NCI-H524 treated with DMSO at 0.1 percent for 48 hours (cell line): ENCODE measurements around the gene PCDHGB4.
"Not testable (repeated sequence)": the region's sequence is repeated elsewhere in the genome, so short reads cannot be mapped to it uniquely, and the experiment has no call there.

Source experiments
- DNase-seq: peaks from one replicate; lab custom pipeline; 2025; lab: John Stamatoyannopoulos, UW

The PCDHGB4 gene

GRCh38 chr5:141387557-141388311 is at the start of gene PCDHGB4:
Gene PCDHGB4, plus strand, starts transcription at chr5:141387698. Its CDS starts 187 bp downstream, at chr5:141387885.
- not testable (repeated sequence) for DNase-seq

- DNase-seq = no peak
Observed at GRCh38 chr5:141338538-141339306, 48.8 kb upstream of the PCDHGB4 start, which contains the start of gene PCDHGA2. Gene PCDHGA2, plus strand, starts transcription at chr5:141338760.

GRCh38 chr5:141340781-141341354 is 46.6 kb upstream of the PCDHGB4 start:
- not testable (repeated sequence) for DNase-seq

- DNase-seq = no peak
Observed at GRCh38 chr5:141342773-141343172, 44.7 kb upstream of the PCDHGB4 start.

GRCh38 chr5:141343242-141343952 is 44.1 kb upstream of the PCDHGB4 start, which contains the start of gene PCDHGA3:
Gene PCDHGA3, plus strand, starts transcription at chr5:141343829. Its CDS starts 205 bp downstream, at chr5:141344034.
- no peak for DNase-seq

- DNase-seq = no peak
Observed at GRCh38 chr5:141343953-141344463, 43.5 kb upstream of the PCDHGB4 start.

- no peak for DNase-seq
Observed at GRCh38 chr5:141345327-141345726, 42.2 kb upstream of the PCDHGB4 start.

- not testable (repeated sequence) for DNase-seq
Observed at GRCh38 chr5:141346017-141346416, 41.5 kb upstream of the PCDHGB4 start.

GRCh38 chr5:141349917-141350619 is 37.4 kb upstream of the PCDHGB4 start, which contains the start of gene PCDHGB1:
Gene PCDHGB1, plus strand, starts transcription at chr5:141350099. Its CDS starts 162 bp downstream, at chr5:141350261.
- DNase-seq = no peak

- DNase-seq = no peak
Observed at GRCh38 chr5:141351591-141351990, 35.9 kb upstream of the PCDHGB4 start.

GRCh38 chr5:141354900-141355469 is 32.5 kb upstream of the PCDHGB4 start, which contains the start of gene PCDHGA4:
Gene PCDHGA4, plus strand, starts transcription at chr5:141355021. Its CDS starts 87 bp downstream, at chr5:141355108.
- DNase-seq = no peak

- DNase-seq = no peak
Observed at GRCh38 chr5:141355641-141356040, 31.9 kb upstream of the PCDHGB4 start.

- no peak for DNase-seq
Observed at GRCh38 chr5:141356133-141356532, 31.4 kb upstream of the PCDHGB4 start.

- no peak for DNase-seq
Observed at GRCh38 chr5:141356950-141357349, 30.5 kb upstream of the PCDHGB4 start.

GRCh38 chr5:141359790-141360426 is 27.6 kb upstream of the PCDHGB4 start, which contains the start of gene PCDHGB2:
Gene PCDHGB2, plus strand, starts transcription at chr5:141359994. Its CDS starts 142 bp downstream, at chr5:141360136.
- DNase-seq = no peak

GRCh38 chr5:141360685-141361084 is 26.8 kb upstream of the PCDHGB4 start:
- no peak for DNase-seq

- no peak for DNase-seq
Observed at GRCh38 chr5:141362719-141363118, 24.8 kb upstream of the PCDHGB4 start.

- no peak for DNase-seq
Observed at GRCh38 chr5:141363952-141364660, 23.4 kb upstream of the PCDHGB4 start, which contains the start of gene PCDHGA5. Gene PCDHGA5, plus strand, starts transcription at chr5:141364162. Its CDS starts 169 bp downstream, at chr5:141364331.
